Articular chondrocyte of knee joint (primary cell): Measurements from ENCODE around the gene SNX25. TPM values are rescaled to one million over a fixed set of nuclear protein-coding genes. Genes with fewer than 3 reads are reported as not detected.

ENCODE experiments used
- total RNA-seq: library from RNA; depleted of rRNA; stranded (reverse); fragments of >200 nt; gene quantifications from 2 replicates; pipeline ENCODE4 v1.2.3, GENCODE V29; 2012

The SNX25 gene
- total RNA-seq = 36.2 and 41.4 TPM in 2 replicates

DNA sequence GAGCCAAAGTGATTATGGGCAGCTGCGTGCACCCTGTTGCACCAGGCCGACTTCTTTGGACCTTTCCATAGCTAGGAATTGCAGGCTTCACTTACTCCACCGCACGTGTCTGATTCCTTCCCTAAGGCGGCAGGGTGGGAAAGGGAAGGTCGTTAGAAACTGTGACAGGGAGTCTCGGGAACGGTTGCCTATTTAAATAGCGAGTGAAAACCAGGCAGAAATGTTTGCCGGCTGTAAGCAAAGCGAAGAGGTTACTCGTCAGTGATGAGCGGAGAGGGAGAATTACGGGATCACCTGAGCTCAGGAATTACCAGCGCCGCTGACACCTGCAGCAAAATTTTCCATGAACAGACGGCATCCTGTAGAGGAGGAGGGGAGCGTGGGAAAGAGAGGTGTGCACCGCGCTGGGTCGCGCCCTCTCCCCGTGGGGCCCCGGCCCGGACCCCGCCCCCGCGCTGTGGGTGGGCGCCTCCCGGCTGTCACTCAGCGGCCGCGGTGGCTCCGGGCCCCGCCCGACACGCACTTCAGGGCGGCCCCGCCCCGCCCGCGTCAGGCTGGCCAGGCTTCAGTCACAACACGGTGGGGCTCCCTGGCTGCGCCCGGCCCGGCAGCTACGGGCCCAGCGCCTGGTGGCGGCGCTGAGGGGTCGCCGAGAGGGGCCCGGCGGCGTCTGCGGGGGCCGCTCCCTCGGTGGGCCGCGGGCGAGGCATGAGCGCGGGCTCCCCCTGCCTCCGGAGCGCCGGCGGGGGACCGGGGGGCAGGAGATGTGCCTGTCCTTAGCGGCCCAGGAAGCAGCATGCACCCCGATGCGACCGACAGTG lies at the start of gene SNX25:
Gene SNX25, plus strand, starts transcription at position 568 of the 821 bp plus-strand sequence. Its CDS starts 229 bp downstream, at position 797.

DNA sequence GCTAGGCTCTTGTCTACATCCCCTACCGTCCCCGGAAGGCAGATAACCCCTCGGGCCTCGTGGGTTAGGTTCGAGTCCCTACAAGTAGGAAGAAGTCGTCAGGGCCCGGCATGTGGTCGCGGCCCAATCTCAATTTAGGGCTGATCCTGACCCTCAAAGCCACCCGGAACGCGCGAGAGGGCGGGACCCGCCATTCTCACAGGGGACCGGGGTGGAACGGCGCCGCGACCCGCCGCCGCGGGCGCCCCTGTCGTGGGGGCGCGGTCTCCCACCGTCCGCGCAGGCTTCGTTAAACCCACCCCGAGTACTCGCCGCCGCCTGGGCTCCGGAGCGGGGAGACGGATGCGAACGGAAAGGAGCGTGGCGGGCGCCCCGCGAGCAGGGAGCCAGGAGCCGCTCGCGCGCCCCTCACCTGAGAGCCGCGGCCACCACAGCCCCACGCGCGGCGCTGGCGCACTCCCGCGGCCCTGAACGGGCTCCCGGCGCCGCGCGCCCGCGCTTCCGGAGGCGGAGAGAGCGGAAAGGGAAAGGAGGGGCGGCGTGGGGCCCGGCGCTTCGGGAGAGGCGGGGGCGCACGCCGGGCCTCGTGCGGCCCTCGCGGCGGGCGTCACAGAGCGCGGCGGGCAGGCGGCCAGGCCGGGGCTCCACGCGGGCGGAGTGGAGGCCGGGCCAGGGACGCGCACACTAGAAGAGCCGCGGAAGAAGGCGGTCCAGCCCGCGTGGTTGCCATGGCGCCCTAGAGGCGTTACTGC lies 5.7 kb upstream of the SNX25 start, which contains the start of gene CFAP97:
Gene CFAP97, minus strand, starts transcription at position 515 of the 752 bp plus-strand sequence. CDS start 12,804 bp downstream, outside the sequence.

GRCh38 chr4:185395238-185395955 lies 186.0 kb downstream of the SNX25 start, which contains the start of gene LRP2BP:
Gene LRP2BP (minus strand): TSS chr4:185395924. CDS start chr4:185378186, 17,738 bp downstream.

GRCh38 chr4:185396724-185397385 lies 187.5 kb downstream of the SNX25 start, which contains the start of gene ANKRD37:
Gene ANKRD37 (plus strand): TSS chr4:185396841. CDS start chr4:185396924, 83 bp downstream.

Other genes starting within 250 kb of the SNX25 start
- not detected in 2 replicates for gene HELT, start 191.1 kb upstream of the SNX25 start, total RNA-seq
- 6.5 and 8.5 TPM in 2 replicates for gene SLC25A4, start 66.3 kb upstream of the SNX25 start, total RNA-seq
- gene CFAP97, start 5.6 kb upstream of the SNX25 start, total RNA-seq = 65.6 and 69.1 TPM in 2 replicates
- gene LRP2BP, start 186.3 kb downstream of the SNX25 start, total RNA-seq = 1.0 and 1.4 TPM in 2 replicates
- gene ANKRD37, start 187.2 kb downstream of the SNX25 start, total RNA-seq = 7.2 and 10.4 TPM in 2 replicates
- 49.1 and 52.3 TPM in 2 replicates for gene UFSP2, start 216.4 kb downstream of the SNX25 start, total RNA-seq